ENCODE data around the gene IL1R1. TPM values are rescaled to one million over a fixed set of nuclear protein-coding genes. Genes with fewer than 3 reads are reported as not detected.

Gene IL1R1
- total and polyA plus RNA-seq, 2 of the 4 experiments (the other 2 are of a cell fraction) = 6.5 to 13.8 TPM

DNA sequence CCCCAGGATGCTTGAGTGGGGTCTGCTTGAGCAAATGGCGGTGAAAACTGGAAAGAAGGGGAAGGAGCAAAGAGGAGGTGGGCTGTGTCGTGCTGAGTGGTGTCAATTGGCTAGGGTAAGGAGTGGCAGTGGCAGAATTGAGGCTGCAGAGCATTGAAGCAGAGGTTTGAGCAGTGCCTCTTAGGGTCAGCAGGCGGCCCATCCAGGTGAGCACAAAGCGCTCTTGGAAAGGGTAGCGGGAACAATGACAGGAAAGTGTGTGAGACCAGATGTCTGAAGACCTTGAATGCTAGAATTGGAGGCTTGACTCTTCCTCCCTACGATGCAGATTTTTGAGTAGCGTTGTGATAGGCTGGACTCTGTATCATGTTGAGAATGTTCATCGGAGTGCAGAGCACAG is 39.3 kb upstream of the IL1R1 start:
- Histone ChIP-seq H4K20me1 (ENCODE audit: insufficient read depth, low read length) (no peaks in the 10 kb centered on the region), H4K91ac (ENCODE audit: insufficient read depth, low read depth, low read length) (no peak overlapping the region; the same call in 1 of the 2 replicates), H3K4me2 (ENCODE audit: low read depth, low read length) (no peak overlapping the region), H3K56ac (ENCODE audit: extremely low read depth, insufficient read depth, low read length) (no peak overlapping the region), H3K9me1 (ENCODE audit: insufficient read depth, low read length) (peaks cover 7% of the 10 kb centered on the region), H2BK5ac (ENCODE audit: low read depth, low read length, poor library complexity, severe bottlenecking) (no peak overlapping the region), H4K8ac (ENCODE audit: low read depth in 2 of 2, low read length in 2 of 2) (no peak overlapping the region), H3K14ac (replicated peaks; ENCODE audit: low read depth, low read length) (no peak overlapping the region), H3K9ac (ENCODE audit: low read depth, low read length) (no peak overlapping the region), H3K18ac (ENCODE audit: low read depth, low read length) (peak overlapping the region; percentile 10; the same call in 1 of the 2 replicates), H3K4me3 (ENCODE audit: insufficient read depth, low read depth, low read length) (no peak overlapping the region), H3K23ac (ENCODE audit: low read depth, low read length) (no peak overlapping the region), H2BK20ac (ENCODE audit: low read depth, low read length) (no peak overlapping the region; the same call in 1 of the 2 replicates), H3K4me1 (ENCODE audit: control insufficient read depth, insufficient read depth, low read length) (peaks cover 19% of the 10 kb centered on the region), H3K4ac (ENCODE audit: low read depth, low read length) (peak overlapping the region; percentile 0; the same call in 1 of the 2 replicates), H2AK9ac (replicated peaks; ENCODE audit: low read depth, low read length, poor library complexity) (no peak overlapping the region), H3K36me3 (ENCODE audit: control insufficient read depth, insufficient read depth, low read length) (no peaks in the 10 kb centered on the region), H2AK5ac (ENCODE audit: low read depth, low read length) (peak overlapping the region; percentile 54), H2BK120ac (ENCODE audit: low read depth, low read length) (no peak overlapping the region), H3K79me1 (ENCODE audit: low read depth in 1 of 2, low read length in 2 of 2) (no peaks in the 10 kb centered on the region), H2AFZ (replicated peaks; ENCODE audit: low read length, poor library complexity) (no peak overlapping the region), H3K27ac (ENCODE audit: insufficient read depth, low read length) (no peak overlapping the region), H3K27me3 (ENCODE audit: control insufficient read depth, insufficient read depth, low read length) (no peaks in the 10 kb centered on the region), H2BK15ac (ENCODE audit: low read depth, low read length) (no peak overlapping the region), H3K9me3 (ENCODE audit: control insufficient read depth, insufficient read depth, low read length) (no peaks in the 10 kb centered on the region), H4K5ac (ENCODE audit: low read depth, low read length) (no peak overlapping the region)
- DNase-seq (no peak), ATAC-seq (ENCODE audit: low read depth) (no peak)
- BruUV-seq (replicated peaks) = no TSS peak
- in situ Hi-C loops (cut with MboI; ENCODE audit: low sequenced_read_pairs) = no loop called here
- dilution Hi-C loops (cut with HindIII; ENCODE audit: low sequenced_read_pairs, unreplicated experiment) = no loop called here
- CTCF ChIA-PET = no interaction called here
- intact Hi-C loops (cut with micrococcal nuclease) = loop anchor here (5.0 kb wide), 1 partner anchor 71 kb away; no protein-coding TSS in a partner anchor
- no peak for TF ChIP-seq MAZ (IDR thresholded peaks at IDR 0.05; ENCODE audit: borderline replicate concordance, low read depth, low read length)
- no peak for TF ChIP-seq BHLHE40 (IDR thresholded peaks at IDR 0.05; ENCODE audit: low read depth, low read length)
- no peak for TF ChIP-seq FOS (IDR thresholded peaks at IDR 0.05; ENCODE audit: low read depth, low read length)
- TF ChIP-seq POLR2A (IDR thresholded peaks at IDR 0.05; ENCODE audit: low read depth, low read length) = no peak
- TF ChIP-seq, protein P1, sequence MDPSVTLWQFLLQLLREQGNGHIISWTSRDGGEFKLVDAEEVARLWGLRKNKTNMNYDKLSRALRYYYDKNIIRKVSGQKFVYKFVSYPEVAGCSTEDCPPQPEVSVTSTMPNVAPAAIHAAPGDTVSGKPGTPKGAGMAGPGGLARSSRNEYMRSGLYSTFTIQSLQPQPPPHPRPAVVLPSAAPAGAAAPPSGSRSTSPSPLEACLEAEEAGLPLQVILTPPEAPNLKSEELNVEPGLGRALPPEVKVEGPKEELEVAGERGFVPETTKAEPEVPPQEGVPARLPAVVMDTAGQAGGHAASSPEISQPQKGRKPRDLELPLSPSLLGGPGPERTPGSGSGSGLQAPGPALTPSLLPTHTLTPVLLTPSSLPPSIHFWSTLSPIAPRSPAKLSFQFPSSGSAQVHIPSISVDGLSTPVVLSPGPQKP (IDR thresholded peaks at IDR 0.05; ENCODE audit: borderline replicate concordance, low read depth, low read length) = no peak
- TF ChIP-seq SMC3 (IDR thresholded peaks at IDR 0.05; ENCODE audit: low read depth, low read length) = no peak
- TF ChIP-seq RFX5 (IDR thresholded peaks at IDR 0.05; ENCODE audit: low read depth, low read length) = no peak
- TF ChIP-seq, protein P2, sequence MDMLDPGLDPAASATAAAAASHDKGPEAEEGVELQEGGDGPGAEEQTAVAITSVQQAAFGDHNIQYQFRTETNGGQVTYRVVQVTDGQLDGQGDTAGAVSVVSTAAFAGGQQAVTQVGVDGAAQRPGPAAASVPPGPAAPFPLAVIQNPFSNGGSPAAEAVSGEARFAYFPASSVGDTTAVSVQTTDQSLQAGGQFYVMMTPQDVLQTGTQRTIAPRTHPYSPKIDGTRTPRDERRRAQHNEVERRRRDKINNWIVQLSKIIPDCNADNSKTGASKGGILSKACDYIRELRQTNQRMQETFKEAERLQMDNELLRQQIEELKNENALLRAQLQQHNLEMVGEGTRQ (IDR thresholded peaks at IDR 0.05; ENCODE audit: low read depth, low read length) = no peak
- TF ChIP-seq RCOR1 (IDR thresholded peaks at IDR 0.05; ENCODE audit: insufficient replicate concordance, low read length) = no peak
- no peak for TF ChIP-seq CEBPB (IDR thresholded peaks at IDR 0.05; ENCODE audit: low read depth, low read length)
- TF ChIP-seq MXI1 (IDR thresholded peaks at IDR 0.05; ENCODE audit: borderline replicate concordance, low read depth, low read length) = no peak
- TF ChIP-seq CTCF (conservative IDR thresholded peaks at IDR 0.05; ENCODE audit: low read depth, low read length) = no peak
- no peak for TF ChIP-seq MAFK (IDR thresholded peaks at IDR 0.05; ENCODE audit: low read depth, low read length)
- POLR2A ChIA-PET (ENCODE audit: unreplicated experiment) = interaction anchor here (1.3 kb wide), 1 partner anchor 38 kb away, joined by 5 read pairs; no protein-coding TSS in a partner anchor
- 97% methylated on average over 8 of the region's 8 CpGs; no CpG with 5 or more reads in 1 of the 2 experiments for WGBS, 2 experiments (ENCODE audit: extremely low coverage in 2 of 2, insufficient read length in 1 of 2)

Data from IMR-90 (cell line).